ENCODE data around the gene ITGA1.

The ITGA1 gene

GRCh38 chr5:52799983-52800393, 12.3 kb downstream of the ITGA1 start:
- peak; percentile 96 for DNase-seq
- peaks cover 19% of the 10 kb centered on the region for H3K79me2 ChIP-seq (ENCODE audit: low read length)

GRCh38 chr5:52800394-52801213, 12.9 kb downstream of the ITGA1 start:
- Histone ChIP-seq H3K79me2 (ENCODE audit: low read length) (peaks cover 19% of the 10 kb centered on the region), H3K27ac (ENCODE audit: low read length) (peak overlapping the region; percentile 37; the same call in 1 of the 2 replicates), H3K9me3 (replicated peaks; ENCODE audit: insufficient read depth, low read length) (no peaks in the 10 kb centered on the region)

More at GRCh38 chr5:52799983-52800393, 12.3 kb downstream of the ITGA1 start:
- Histone ChIP-seq H2AFZ (ENCODE audit: low read length) (peak overlapping the region; percentile 97), H4K20me1 (ENCODE audit: insufficient read depth, low read length) (no peaks in the 10 kb centered on the region), H3K36me3 (replicated peaks; ENCODE audit: insufficient read depth, low read length) (no peaks in the 10 kb centered on the region; the same call in 1 of the 2 replicates), H3K4me2 (ENCODE audit: low read depth, low read length) (peak overlapping the region; percentile 90), H3K27ac (ENCODE audit: low read length) (peak overlapping the region; percentile 37; the same call in 1 of the 2 replicates), H3K9ac (ENCODE audit: low read length) (peak overlapping the region; percentile 52), H3F3A (ENCODE audit: insufficient read depth, low read length) (no peaks in the 10 kb centered on the region), H3K27me3 (replicated peaks; ENCODE audit: insufficient read depth, low read length) (no peaks in the 10 kb centered on the region), H3K4me1 (ENCODE audit: low read length) (peaks cover 14% of the 10 kb centered on the region; the same call in 1 of the 2 replicates), H3K9me3 (replicated peaks; ENCODE audit: insufficient read depth, low read length) (no peaks in the 10 kb centered on the region), H3K9me2 (replicated peaks; ENCODE audit: insufficient read depth, low read length) (no peaks in the 10 kb centered on the region), H3K4me3 (ENCODE audit: low read length) (peak overlapping the region; percentile 81)
- TF ChIP-seq CTCF (IDR thresholded peaks at IDR 0.05; ENCODE audit: low read length) (no peak), EZH2phosphoT487 (IDR thresholded peaks at IDR 0.05; ENCODE audit: low read length) (no peak), EZH2 (optimal IDR thresholded peaks at IDR 0.05; ENCODE audit: low read depth, low read length) (no peak)

GRCh38 chr5:52801329-52801728, 13.6 kb downstream of the ITGA1 start:
- Histone ChIP-seq H3K27ac (ENCODE audit: low read length) (no peak overlapping the region), H3K4me3 (ENCODE audit: low read length) (0 out of 2 replicates have a peak overlapping the region, but pooled peaks have one; percentile 81), H3F3A (ENCODE audit: insufficient read depth, low read length) (no peaks in the 10 kb centered on the region), H3K4me1 (ENCODE audit: low read length) (peaks cover 14% of the 10 kb centered on the region; the same call in 1 of the 2 replicates), H3K9me3 (replicated peaks; ENCODE audit: insufficient read depth, low read length) (no peaks in the 10 kb centered on the region), H3K27me3 (replicated peaks; ENCODE audit: insufficient read depth, low read length) (no peaks in the 10 kb centered on the region), H4K20me1 (ENCODE audit: insufficient read depth, low read length) (no peaks in the 10 kb centered on the region), H2AFZ (ENCODE audit: low read length) (no peak overlapping the region), H3K4me2 (ENCODE audit: low read depth, low read length) (peak overlapping the region; percentile 90; the same call in 1 of the 2 replicates), H3K9me2 (replicated peaks; ENCODE audit: insufficient read depth, low read length) (no peaks in the 10 kb centered on the region), H3K36me3 (replicated peaks; ENCODE audit: insufficient read depth, low read length) (no peaks in the 10 kb centered on the region; the same call in 1 of the 2 replicates), H3K79me2 (ENCODE audit: low read length) (peaks cover 19% of the 10 kb centered on the region), H3K9ac (ENCODE audit: low read length) (no peak overlapping the region)
- TF ChIP-seq CTCF (IDR thresholded peaks at IDR 0.05; ENCODE audit: low read length): no peak
- no peak for TF ChIP-seq EZH2phosphoT487 (IDR thresholded peaks at IDR 0.05; ENCODE audit: low read length)
- no peak for TF ChIP-seq EZH2 (optimal IDR thresholded peaks at IDR 0.05; ENCODE audit: low read depth, low read length)
- DNase-seq: no peak

More at GRCh38 chr5:52800394-52801213, 12.9 kb downstream of the ITGA1 start:
- H4K20me1 ChIP-seq (ENCODE audit: insufficient read depth, low read length): no peaks in the 10 kb centered on the region
- no peaks in the 10 kb centered on the region; the same call in 1 of the 2 replicates for H3K36me3 ChIP-seq (replicated peaks; ENCODE audit: insufficient read depth, low read length)
- H3K4me2 ChIP-seq (ENCODE audit: low read depth, low read length): peak overlapping the region; percentile 90
- peak overlapping the region; percentile 52 for H3K9ac ChIP-seq (ENCODE audit: low read length)
- DNase-seq: peak; percentile 11
- H3K4me1 ChIP-seq (ENCODE audit: low read length): peaks cover 14% of the 10 kb centered on the region; the same call in 1 of the 2 replicates
- H2AFZ ChIP-seq (ENCODE audit: low read length): peak overlapping the region; percentile 97
- H3K4me3 ChIP-seq (ENCODE audit: low read length): peak overlapping the region; percentile 81
- no peak for TF ChIP-seq EZH2phosphoT487 (IDR thresholded peaks at IDR 0.05; ENCODE audit: low read length)
- TF ChIP-seq EZH2 (optimal IDR thresholded peaks at IDR 0.05; ENCODE audit: low read depth, low read length): no peak
- TF ChIP-seq CTCF (IDR thresholded peaks at IDR 0.05; ENCODE audit: low read length): no peak
- H3F3A ChIP-seq (ENCODE audit: insufficient read depth, low read length): no peaks in the 10 kb centered on the region
- no peaks in the 10 kb centered on the region for H3K27me3 ChIP-seq (replicated peaks; ENCODE audit: insufficient read depth, low read length)
- no peaks in the 10 kb centered on the region for H3K9me2 ChIP-seq (replicated peaks; ENCODE audit: insufficient read depth, low read length)
